COLO668 (cell line): ENCODE measurements around the gene VIM.

Experiments used
- DNase-seq: peaks from one replicate; lab custom pipeline; 2025; ENCODE audit not compliant: unreplicated experiment; lab: John Stamatoyannopoulos, UW

Gene VIM

GRCh38 chr10:17228091-17229015 lies at the start of gene VIM:
Gene VIM (plus strand): TSS chr10:17228241. CDS start chr10:17229423, 1,182 bp downstream.
- peak; percentile 8 for DNase-seq

DNA sequence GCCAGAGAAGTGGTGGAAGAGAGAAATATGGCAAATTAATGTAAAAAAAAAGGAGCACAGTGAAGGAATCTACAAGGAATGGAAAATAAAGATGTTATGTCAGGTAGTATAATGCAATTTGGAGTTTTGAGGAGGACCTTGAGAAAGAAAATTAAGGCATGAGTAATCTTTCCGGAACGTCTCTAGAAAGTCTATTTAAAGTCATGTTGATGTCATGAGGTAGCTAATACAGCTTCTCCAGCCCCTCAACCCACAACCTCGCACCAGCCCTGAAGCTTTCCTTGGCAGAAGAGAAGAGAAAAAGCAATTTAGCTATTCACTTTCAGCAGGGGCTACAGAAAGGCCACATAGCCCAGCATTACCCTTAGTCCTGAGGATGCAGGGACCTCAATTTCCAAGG lies 49.0 kb upstream of the VIM start:
- DNase-seq: no peak

- no peak for DNase-seq
Measured at GRCh38 chr10:17181110-17181509, 46.9 kb upstream of the VIM start.

- DNase-seq: no peak
Measured at GRCh38 chr10:17181751-17182150, 46.3 kb upstream of the VIM start.

GRCh38 chr10:17183110-17183509 lies 44.9 kb upstream of the VIM start:
- no peak for DNase-seq

DNA sequence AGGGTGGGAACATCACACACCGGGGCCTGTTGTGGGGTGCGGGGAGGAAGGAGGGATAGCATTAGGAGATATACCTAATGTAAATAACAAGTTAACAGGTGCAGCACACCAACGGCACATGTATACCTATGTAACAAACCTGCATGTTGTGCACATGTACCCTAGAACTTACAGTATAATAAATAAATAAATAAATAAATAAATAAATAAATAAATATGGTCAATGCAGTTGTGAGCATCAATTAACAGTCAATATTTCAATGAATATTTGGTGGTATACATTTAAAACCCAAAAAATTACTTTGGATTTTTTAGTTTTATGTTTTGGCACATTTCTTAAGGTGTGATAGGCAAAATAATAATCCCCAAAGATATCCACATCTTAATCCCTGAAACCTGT lies 42.2 kb upstream of the VIM start:
- DNase-seq: no peak

DNA sequence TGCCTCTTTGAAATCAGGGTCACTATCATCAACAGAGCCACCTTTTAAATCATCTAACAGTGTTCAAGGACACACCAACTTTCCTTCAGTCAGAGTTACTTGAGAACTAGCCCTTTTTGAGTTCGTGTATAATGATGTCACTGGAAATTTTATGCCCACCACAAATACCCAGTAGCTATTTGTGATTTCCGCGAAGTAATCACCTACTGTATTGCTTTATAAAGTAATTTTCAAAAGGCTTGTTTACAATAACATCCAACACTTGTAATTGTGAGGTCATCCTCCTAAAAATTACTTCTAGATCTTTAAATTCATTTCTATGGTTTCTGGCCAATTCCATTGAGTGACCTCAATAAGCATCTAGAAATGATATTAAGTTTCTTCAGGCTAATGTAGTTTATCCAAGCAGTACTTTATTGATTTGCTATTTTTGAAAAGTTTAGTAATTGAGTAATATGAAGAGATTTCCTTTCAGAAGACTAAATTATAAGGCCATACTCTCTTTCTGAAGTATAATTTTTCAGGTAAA lies 39.3 kb upstream of the VIM start:
- DNase-seq: no peak

- DNase-seq: no peak
Measured at GRCh38 chr10:17190602-17191001, 37.4 kb upstream of the VIM start.

DNA sequence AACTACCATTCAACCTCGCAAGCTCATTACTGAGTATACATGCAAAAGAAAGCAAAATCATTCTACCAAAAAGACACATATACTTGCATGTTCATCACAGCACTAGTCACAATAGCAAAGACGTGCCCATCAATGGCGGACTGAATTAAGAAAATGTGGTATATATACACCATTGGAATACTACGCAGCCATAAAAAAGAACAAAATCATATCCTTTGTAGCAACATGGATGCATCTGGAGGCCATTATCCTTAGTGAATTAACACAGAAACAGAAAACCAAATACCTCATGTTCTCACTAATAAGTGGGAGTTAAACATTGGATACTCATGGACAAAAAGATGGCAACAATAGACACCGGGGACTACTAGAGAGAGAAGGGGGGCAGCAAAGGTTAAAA lies 33.0 kb upstream of the VIM start:
- no peak for DNase-seq

GRCh38 chr10:17196045-17196444 lies 32.0 kb upstream of the VIM start:
- no peak for DNase-seq

- no peak for DNase-seq
Measured at GRCh38 chr10:17196573-17196972, 31.5 kb upstream of the VIM start.

GRCh38 chr10:17199351-17199804 lies 28.7 kb upstream of the VIM start:
- no peak for DNase-seq

- no peak for DNase-seq
Measured at GRCh38 chr10:17200001-17200911, 27.8 kb upstream of the VIM start.

GRCh38 chr10:17200912-17201793 lies 26.9 kb upstream of the VIM start, which contains the start of gene TRDMT1:
Gene TRDMT1 (minus strand): TSS chr10:17201672. CDS start chr10:17201634, 38 bp downstream.
- DNase-seq: peak; percentile 53

DNA sequence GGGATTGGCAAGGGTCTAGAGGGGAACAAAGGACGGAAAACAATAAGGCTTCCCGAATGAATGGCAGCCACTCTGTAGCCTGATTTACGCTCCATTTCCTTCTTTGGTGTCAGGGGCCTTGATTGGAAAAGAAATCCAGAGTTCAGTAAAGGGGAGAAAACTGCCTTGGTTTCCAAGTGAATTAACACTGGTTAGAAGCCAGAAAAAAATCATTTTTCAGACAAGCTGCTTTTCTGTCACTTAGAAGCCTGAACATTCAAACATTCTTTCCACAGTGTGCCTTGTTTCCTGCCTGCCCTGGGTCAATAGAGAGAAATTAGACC lies 26.3 kb upstream of the VIM start:
- DNase-seq: no peak

GRCh38 chr10:17202506-17202905 lies 25.5 kb upstream of the VIM start:
- DNase-seq: no peak

DNA sequence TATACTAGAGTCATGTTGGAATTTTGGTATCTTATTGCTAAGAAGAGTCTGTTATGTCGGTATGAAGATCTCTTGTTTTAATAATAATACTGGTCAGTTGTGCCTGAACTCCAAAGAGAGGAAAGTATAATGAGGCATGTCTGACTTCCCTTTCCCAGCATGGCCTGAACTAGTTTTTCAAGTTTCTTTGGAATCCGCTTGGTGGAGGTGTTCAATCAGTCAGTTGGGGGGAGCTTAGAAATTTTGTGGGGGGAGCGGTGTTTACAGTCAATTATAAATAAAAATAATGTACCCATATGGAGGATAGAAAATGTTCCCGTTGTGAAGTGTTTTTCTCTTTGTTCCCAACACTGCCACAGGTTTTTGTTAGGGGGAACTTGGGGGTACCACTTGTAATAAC lies 25.0 kb upstream of the VIM start:
- no peak for DNase-seq

DNA sequence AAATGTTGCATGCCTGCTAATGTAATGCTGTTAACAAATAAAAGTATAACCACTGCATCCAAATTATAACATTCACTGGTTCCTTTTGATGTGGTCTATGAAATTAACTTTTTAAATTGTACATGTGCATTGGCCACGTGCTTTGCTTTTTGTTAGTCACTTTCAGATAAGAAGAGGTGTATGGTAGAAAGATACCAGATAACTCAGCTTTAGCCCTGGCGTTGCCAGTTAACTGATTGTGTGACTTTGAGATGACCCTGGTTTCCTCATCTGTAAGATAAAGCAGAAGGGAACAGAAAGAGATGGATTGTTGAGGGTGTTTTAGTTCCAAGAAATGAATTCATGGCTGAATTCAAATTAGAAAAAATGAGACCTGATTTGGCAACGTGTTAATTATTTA lies 24.6 kb upstream of the VIM start:
- DNase-seq: no peak

DNA sequence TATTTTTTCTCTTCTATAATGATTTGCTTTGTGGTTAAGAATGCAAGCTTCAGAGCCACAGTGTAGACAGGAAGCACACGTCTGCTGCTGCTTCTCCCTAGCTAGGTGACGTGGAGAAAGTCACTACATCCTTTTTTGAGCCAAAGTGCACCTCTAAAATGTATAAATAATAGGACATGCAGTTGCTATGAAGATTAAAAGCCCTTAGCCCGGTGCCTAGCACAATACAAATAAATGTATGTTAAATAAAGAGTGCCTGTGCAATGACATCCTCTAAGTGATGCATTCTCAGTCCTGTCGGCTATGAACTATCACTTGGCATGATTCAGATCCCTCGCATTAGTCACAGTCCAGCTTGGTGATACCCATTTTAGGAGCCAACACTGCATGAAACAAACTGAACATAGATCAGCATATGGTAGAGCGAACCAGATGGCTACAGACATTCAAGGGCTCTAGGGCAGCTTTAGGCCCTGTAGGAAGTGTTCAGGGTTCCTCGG lies 21.8 kb upstream of the VIM start:
- no peak for DNase-seq

DNA sequence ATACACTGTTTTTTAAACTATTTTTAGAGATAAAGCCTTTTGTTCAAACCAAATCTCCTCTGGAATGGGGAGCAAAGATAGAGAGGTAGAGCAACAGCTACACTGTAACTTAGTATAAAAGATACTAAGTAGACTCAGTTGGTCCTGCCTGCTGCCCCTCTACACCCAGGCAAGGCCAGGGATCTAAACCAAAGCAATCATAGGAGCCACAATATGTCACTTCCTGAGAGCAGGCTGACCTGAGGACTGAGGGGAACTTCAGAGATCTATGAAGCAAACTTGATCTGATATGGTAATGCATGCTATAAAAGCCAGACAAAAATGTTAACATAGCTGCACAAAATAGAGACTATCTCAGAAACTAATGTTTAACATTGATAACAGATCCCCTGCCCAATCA lies 19.6 kb upstream of the VIM start:
- no peak for DNase-seq
